GF-D8 (cell line): ENCODE results near the gene ZNF146.
"Not testable (repeated sequence)": the region's sequence is repeated elsewhere in the genome, so short reads cannot be mapped to it uniquely, and the experiment has no call there.

Experiments used
- DNase-seq: peaks from one replicate; lab custom pipeline; 2025; lab: John Stamatoyannopoulos, UW

The ZNF146 gene

DNA sequence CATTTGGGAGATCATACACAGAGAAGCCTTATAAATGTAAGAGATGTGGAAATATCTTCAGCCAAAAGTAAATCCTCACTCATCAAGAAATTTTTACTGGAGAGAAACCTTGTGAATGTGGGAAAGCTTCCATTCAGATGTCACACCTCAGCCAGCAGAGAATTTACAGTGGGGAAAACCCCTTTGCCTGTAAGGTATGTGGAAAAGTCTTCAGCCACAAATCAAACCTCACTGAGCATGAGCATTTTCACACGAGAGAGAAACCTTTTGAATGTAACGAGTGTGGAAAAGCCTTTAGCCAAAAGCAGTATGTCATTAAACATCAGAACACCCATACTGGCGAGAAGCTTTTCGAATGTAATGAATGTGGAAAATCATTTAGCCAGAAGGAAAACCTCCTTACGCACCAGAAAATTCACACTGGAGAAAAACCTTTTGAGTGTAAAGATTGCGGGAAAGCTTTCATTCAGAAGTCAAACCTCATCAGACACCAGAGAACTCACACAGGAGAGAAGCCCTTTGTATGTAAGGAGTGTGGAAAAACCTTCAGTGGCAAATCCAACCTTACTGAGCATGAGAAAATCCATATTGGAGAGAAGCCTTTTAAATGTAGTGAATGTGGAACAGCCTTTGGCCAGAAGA is 21.5 kb downstream of the ZNF146 start:
- DNase-seq, result no peak

DNA sequence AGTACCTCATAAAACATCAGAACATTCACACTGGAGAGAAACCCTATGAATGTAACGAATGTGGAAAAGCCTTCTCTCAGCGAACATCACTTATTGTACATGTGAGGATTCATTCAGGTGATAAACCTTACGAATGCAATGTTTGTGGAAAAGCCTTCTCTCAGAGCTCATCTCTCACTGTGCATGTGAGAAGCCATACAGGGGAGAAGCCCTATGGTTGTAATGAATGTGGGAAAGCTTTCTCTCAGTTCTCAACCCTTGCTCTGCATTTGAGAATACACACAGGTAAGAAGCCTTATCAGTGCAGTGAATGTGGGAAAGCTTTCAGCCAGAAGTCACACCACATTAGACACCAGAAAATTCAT is 22.0 kb downstream of the ZNF146 start:
- no peak for DNase-seq

DNA sequence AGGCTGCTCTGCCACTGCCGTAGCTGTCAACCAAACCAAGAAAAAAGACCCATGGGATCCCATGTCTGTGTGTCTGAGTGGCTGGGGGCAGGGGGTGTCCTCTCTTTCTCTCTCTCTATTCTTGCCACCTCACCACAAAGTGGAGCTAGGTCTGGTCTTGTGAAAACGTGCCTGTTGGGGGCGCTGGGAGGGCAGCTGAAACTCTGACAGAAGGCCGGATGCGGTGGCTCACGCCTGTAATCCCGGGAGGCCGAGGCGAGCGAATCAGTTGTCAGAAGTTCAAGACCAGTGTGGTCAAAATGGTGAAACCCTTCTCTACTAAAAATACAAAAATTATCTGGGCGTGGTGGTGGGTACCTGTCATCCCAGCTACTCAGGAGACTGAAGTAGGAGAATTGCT is 29.2 kb downstream of the ZNF146 start:
- no peak for DNase-seq

DNA sequence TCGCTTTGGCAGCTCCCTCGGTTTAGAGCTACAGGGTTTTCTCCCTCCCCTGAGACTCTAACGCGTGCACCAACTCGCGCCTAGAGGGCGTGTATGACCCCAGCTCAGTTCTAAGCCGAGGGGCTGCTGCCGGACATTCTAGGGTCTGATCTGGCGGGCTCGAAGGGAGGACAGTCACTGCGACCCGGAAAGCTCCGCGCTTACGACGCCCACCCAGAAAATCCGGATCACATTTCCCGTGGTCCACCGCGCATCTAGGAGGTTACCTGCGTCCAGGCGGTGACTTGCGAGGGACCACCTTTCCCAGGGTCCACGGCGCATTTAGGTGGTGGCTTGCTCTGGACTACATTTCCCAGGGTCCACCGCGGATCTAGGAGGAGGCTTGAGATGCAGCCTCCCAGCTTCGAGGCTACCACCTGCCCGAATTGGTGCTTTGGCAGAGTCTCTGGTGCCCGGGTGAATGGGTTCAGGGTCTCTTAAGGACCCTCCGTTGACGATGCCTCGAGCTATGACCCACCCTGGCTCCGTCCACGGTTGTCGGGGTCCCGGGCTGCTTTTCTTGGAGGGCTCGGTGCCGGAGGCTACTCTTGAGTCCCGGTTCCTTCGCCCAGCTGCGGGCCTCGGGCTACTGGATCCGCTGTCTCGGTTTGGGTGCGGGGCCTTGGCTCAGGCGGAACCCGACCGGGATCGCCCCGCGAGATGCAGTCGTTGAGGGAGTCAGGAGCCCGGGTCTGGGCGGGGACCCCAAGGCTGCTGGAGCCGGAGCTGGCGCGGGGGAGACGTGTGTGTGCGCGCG is 30.5 kb downstream of the ZNF146 start:
- no peak for DNase-seq

DNA sequence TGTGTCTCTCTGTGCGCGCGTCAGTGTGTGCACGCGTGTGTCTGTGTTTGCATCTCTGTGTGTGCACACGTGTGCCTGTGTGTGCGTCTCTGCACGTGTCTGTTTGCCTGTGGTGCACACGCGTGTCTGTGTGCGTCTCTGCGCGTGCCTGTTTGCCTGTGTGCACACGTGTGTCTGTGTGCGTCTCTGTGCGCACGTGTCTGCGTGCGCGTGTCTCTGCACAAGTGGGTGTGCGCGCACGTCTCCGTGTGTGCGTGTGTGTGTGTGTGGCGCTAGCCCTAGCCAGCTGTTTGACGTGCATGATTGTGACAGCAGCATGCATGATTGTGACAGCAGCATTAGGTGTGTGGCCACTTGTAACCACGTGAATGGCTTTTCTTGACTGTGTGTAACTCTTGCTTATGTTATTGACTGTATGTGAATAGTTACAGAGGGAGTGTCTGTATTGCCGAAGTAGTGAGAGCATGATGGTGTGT is 31.1 kb downstream of the ZNF146 start:
- no peak for DNase-seq

DNA sequence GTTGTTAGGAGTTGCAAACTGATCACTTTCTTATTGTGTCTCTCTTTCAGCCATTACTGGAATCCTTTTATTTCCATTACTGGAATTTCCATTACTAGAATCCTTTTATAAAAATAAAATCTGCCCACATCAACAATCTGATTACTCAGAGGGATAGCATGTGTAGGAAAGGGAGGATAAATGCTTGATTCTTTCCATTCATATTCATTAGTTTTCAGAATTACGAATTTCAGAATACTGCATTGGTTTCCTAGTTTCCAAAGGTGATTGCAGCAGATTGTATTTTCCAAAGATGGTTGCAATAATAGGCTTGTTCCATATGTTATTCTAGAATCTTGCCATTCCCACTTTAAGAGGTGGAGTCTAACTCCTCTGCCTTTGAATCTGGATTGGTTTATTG is 37.1 kb downstream of the ZNF146 start:
- DNase-seq, result no peak

DNA sequence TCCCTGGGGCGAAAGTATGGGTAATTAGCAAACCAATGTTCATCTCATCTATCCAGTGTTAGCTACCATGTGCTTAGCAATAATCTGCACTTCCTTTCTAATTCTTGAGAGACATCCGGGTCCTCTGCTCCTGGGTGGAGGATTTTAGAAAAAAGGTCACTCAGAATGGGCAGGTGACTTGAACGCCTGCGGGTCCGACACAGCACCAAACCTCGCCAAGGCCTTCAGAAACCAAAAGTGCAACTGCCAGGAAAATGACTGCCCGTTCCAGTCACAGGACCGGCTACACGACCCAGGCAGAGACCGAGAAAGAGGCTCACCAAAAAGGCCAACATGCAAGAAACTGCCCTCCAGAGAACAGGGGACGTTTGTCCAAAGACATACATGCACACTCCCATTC is 39.9 kb downstream of the ZNF146 start:
- DNase-seq, result no peak

DNA sequence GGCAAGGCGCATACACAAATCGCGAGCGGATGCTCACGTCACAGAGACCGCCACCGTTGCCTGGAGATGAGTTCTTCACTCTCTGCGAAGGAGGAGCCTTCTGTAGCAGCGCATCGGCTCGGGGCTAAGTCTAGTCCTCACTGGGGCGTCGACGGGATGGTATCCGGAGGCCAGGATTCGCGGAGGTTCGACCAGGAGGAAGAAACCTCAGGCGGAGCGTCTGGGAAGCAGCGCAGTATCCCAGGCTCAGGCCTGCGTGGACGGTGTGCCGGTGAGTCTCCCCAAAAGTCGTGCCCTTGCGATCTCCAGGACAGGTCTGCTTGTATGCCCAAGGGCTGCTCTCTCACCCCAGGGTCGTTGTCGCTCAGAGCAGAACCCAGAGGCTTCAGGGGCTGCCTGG is 40.4 kb downstream of the ZNF146 start:
- DNase-seq, result no peak

DNA sequence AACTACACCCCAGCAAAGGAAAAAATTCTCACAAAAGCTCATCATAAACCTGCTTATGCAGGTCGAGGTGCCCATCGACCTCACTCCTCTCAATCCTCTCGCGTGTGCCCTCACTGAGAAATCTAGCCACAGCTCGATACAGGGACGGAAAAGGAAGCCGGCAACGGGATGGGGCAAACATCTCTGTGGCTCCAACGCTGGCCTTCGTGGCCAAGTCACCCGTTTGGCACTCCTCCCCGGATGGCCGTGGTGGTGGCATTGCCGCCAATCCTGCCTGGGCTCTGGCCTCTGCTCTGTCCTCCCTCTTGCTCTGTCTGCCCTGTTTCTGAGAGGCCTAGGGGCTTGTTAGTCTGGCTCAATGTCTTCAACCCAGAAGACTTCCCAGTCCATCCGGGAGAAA is 41.2 kb downstream of the ZNF146 start:
- no peak for DNase-seq

DNA sequence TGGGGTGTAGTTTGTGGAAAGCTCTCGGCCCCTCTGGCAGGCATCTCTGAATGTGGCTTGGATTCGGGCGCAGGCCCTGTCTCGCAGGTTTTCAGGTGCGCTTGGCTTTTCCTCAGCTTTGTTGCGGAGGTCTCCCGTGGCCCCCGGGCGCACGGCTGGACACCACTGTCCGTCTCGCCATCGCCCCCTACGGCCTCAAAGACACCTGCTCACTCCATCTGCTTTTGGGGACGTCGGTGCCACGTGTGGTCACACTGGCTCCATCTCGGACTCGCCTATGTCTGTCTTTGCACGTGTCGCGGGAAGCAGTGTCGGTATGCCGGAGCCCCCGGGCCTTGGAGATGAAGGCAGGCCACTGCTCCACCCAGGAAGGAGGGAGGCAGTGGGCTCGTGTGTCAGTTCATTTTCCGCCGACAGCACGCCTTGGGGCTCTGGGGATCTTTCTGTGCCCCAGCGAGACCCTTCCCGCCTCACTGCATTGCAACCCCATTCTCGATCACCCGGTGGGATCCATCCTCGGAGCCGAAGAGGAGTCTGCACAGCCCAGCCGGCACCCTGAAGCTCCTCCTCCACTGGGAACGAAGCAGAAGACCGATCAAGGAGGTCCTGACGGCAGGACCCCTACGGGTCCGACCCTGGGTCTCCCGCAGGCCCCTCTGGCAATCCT is 42.1 kb downstream of the ZNF146 start:
- no peak for DNase-seq

DNA sequence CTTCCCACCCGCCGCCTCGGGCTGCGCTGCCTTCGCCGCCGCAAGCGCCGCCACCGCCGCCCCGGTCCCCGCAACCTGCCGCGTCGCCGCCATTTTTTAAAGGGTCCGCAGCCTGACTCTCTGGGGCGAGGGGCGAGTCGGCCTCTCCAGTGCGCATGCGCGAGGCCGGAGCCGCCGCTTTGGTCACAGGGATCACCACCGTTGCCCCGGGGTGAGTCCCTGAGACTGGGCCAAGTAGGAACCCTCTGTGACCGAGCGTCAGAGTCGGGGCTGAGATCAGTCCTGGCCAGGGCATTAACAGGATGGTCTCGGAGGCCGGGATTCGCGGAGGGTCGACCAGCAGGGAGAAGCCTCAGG is 42.6 kb downstream of the ZNF146 start:
- no peak for DNase-seq

DNA sequence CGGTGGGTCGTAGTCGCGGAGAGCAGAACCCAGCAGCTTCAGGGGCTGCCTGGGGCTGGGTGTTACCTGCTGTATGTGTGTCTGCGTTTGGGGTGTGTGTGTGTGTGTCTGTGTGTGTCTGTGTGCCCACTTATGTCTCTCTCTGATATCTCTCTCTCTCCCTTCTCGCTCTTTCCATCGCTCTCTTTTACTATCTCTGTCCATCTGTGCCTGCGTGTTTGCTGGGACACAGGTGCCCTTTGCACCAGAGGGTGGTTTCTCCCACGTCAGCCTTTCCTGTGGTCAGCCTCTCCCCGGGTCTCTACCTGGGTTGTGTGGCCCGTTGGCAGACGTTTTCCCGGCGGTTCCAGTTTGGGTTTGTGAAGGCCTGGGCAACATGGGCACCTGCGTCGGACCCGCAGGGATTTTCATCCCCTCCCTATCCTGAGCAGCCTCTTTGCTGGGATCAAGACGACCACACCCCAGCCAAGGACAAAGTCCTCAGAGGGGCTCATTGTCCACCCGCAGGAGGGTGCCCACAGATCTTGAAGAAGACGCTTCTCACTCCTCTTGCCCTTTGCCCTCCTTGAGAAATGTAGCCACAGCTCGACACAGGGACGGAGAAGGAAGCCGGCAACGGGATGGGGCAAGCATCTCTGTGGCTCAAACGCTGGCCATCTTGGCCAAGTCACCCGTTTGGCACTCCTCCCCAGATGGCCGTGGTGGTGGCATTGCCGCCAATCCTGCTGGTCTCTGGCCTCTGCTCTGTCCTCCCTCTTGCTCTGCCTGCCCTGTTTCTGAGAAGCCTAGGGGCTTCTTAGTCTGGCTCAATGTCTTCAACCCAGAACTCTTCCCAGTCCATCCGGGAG is 43.3 kb downstream of the ZNF146 start:
- DNase-seq, result no peak

DNA sequence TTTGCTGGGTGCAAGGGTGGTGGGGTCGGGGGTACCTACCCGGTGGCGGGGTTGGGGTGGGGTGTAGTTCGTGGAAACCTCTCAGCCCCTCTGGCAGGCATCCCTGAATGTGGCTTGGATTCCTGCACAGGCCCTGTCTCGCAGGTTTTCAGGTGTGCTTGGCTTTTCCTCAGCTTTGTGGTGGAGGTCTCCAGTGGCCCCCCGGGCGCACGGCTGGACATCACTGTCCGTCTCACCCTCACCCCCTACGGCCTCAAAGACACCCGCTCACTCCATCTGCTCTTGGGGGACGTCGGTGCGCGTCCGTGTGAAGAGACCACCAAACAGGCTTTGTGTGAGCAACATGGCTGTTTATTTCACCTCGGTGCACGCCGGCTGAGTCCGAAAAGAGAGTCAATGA is 44.3 kb downstream of the ZNF146 start:
- no peak for DNase-seq

DNA sequence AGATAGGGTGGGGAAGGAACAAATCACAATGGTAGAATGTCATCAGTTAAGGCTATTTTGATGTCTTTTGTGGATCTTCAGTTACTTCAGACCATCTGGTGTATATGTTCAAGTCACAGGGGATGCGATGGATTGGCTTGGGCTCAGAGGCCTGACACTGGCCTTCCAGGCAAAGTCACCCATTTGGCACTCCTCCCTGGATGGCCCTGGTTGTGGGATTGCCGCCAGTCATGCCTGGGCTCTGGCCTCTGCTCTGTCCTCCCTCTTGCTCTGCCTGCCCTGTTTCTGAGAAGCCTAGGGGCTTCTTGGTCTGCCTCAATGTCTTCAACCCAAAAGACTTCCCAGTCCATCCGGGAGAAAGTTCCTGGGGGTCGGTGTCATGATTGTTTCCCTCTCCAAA is 50.2 kb downstream of the ZNF146 start:
- no peak for DNase-seq

DNA sequence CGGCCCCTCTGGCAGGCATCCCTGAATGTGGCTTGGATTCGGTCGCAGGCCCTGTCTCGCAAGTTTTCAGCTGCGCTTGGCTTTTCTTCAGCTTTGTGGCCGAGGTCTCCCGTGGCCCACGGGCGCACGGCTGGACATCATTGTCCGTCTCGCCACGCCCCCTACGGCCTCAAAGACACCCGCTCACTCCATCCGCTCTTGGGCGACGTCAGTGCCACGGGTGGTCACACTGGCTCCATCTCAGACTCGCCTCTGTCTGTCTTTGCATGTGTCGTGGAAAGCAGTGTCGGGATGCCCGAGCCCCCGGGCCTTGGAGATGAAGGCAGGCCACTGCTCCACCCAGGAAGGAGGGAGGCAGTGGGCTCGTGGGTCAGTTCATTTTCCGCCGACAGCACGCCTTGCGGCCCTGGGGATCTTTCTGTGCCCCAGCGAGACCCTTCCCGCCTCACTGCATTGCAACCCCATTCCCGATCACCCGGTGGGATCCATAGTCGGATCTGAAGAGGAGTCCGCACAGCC is 51.0 kb downstream of the ZNF146 start:
- DNase-seq, result no peak

DNA sequence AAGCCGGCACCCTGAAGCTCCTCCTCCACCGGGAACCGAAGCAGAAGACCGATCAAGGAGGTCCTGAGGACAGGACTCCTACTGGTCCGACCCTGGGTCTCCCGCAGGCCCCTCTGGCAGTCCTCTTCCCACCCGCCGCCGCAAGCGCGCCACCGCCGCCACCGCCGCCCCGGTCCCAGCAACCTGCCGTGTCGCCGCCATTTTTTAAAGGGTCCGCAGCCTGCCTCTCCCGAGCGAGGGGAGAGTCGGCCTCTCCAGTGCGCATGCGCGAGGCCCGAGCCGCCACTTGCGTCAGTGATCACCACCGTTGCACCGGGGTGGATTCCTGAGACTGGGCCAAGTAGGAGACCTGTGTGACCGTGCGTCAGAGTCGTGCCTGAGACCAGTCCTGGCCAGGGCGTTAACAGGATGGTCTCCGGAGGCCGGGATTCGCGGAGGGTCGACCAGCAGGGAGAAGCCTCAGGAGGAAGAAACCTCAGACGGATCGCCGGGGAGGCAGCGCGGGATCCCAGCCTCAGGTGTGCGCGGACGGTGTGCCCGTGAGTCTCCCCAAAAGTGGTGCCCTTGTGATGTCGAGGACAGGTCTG is 51.6 kb downstream of the ZNF146 start:
- DNase-seq, result no peak

DNA sequence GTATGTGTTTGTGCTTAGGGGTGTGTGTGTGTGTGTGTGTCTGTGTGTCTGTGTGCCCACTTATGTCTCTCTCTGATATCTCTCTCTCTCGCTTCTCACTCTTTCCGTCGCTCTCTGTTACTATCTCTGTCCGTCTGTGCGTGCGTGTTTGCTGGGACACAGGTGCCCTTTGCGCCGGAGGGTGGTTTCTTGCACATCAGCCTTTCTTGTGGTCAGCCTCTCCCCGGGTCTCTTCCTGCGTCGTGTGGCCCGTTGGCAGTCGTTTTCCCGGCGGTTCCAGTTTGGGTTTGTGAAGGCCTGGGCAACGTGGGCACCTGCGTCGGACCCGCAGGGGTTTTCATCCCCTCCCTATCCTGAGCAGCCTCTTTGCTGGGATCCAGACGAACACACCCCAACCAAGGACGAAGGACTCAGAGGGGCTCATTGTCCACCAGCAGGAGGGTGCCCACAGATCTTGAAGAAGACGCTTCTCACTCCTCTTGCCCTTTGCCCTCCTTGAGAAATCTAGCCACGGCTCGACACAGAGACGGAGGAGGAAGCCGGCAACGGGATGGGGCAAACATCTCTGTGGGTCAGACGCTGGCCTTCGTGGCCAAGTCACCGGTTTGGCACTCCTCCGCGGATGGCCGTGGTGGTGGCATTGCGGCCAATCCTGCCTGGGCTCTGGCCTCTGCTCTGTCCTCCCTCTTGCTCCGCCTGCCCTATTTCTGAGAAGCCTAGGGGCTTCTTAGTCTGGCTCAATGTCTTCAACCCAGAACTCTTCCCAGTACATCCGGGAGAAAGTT is 52.3 kb downstream of the ZNF146 start:
- no peak for DNase-seq

DNA sequence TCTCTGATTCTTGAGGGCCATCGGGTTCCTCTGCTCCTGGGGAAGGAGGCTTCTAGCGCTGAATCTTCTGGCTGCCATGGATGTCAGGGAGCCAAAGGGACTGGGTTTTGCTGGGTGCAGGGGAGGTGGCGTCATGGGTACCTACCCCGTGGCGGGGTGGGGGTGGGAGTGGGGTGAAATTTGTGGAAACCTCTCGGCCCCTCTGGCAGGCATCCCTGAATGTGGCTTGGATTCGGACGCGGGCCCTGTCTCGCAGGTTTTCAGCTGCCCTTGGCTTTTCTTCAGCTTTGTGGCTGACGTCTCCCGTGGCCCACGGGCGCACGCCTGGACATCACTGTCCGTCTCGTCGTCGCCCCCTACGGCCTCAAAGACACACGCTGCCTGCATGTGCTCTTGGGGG is 53.2 kb downstream of the ZNF146 start:
- DNase-seq, result not testable (repeated sequence)

DNA sequence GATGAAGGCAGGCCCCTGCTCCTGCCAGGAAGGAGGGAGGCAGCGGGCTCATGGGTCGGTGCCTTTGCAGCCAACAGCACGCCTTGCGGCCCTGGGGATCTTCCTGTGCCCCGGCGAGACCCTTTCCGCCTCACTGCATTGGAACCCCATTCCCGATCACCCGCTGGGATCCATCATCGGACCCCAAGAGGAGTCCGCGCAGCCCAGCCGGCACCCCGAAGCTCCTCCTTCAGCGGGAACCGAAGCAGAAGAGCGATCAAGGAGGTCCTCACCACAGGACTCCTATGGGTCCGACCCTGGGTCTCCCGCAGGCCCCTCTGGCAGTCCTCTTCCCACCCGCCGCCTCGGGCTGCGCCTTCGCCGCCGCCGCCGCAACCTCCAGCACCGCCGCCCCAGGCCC is 53.7 kb downstream of the ZNF146 start:
- DNase-seq, result not testable (repeated sequence)

DNA sequence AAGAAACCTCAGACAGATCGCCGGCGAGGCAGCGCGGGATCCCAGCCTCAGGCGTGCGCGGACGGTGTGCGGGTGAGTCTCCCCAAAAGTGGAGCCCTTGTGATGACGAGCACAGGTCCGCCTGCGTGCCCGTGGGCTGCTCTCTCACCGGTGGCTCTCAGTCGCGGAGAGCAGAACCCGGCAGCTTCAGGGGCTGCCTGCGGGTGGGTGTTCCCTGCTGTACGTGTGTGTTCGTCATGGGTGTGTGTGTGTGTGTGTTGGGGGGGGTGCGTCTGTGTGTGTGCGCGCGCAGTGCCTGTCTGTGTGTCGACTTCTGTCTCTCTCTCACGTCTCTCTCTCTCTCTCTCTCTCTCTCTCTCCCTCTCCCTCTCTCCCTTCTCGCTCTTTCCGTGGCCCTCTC is 54.4 kb downstream of the ZNF146 start:
- DNase-seq, result not testable (repeated sequence)
